Measurements from ENCODE around the gene MORF4L2. TPM values are rescaled to one million over a fixed set of nuclear protein-coding genes. Genes with fewer than 3 reads are reported as not detected.

Gene MORF4L2, protein sequence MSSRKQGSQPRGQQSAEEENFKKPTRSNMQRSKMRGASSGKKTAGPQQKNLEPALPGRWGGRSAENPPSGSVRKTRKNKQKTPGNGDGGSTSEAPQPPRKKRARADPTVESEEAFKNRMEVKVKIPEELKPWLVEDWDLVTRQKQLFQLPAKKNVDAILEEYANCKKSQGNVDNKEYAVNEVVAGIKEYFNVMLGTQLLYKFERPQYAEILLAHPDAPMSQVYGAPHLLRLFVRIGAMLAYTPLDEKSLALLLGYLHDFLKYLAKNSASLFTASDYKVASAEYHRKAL
- total RNA-seq: 100 to 1,000 TPM; 154 to 171 TPM

DNA sequence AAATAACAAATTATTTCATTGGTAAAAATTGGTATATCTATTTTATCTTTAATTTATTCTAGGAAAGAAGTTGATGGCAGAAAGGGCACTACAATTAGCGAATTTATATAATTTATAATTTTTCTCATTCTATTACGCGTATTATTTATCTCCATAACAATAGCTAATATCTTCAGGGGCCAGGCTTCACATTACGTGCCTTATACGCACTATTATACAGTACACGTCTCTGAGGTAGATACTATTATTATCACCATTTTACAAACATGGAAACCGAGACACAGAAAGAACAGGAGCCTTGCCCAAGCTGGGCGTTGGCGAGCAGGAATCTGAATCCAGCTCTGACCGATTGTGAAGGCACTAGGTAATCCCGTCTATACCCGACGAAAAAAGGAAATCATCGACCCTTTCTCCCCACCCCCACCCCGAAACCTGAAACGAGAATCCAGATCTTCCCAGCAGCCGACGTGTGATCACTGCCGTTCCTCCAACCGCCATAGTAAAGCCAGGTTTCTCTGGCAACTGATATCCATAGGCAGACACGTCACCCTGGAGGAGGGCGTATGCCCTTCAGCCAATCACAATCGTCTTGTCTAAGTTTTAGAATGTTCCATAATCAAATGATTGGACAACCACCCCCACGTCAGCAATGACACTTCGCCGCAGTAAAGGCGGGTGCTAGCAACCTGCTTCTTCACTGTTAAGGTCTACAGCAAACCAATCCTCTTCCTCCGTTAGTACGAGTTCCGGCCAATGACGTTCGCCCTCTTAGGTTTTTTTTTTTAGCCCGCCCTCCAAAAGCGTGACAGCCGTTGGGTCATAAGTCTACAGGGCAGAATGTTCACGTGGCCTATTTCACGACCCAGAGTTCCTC, at the start of gene MORF4L2:
Gene MORF4L2 (minus strand): TSS at position 501 of the 874 bp plus-strand sequence. CDS start 9,672 bp downstream, outside the sequence.
- Mint-ChIP-seq H3K27me3 (ENCODE audit: low read depth) (peaks cover 6% of the 10 kb centered on the region), H3K36me3 (ENCODE audit: insufficient read depth in 2 of 2) (peaks cover 4 to 7% of the 10 kb centered on the region in 2 donors), H3K4me1 (ENCODE audit: low read depth) (peaks cover 6% of the 10 kb centered on the region), H3K9me3 (no peaks in the 10 kb centered on the region), H3K27ac (peak within 1 kb of the TSS; percentile 82), H3K4me3 (peak within 1 kb of the TSS in 1 of 2 donors; percentile 81)
- peak; percentile 91 to 93 for ATAC-seq (replicated peaks in 1 of 2)
- DNase-seq: peak; percentile 80 to 87

GRCh38 chrX:103734125-103734760, 47.7 kb upstream of the MORF4L2 start:
- Mint-ChIP-seq H3K4me1 (ENCODE audit: low read depth) (peaks cover 7% of the 10 kb centered on the region), H3K9me3 (no peaks in the 10 kb centered on the region), H3K4me3 (no peak overlapping the region), H3K27me3 (ENCODE audit: low read depth) (peaks cover 59% of the 10 kb centered on the region), H3K36me3 (ENCODE audit: insufficient read depth in 2 of 2) (no peaks in the 10 kb centered on the region), H3K27ac (no peak overlapping the region)
- peak; percentile 81 to 90 for ATAC-seq (replicated peaks in 1 of 2)
- DNase-seq: peak; percentile 2 to 3

- Mint-ChIP-seq H3K9me3 (no peaks in the 10 kb centered on the region), H3K4me1 (ENCODE audit: low read depth) (peaks cover 7% of the 10 kb centered on the region), H3K27me3 (ENCODE audit: low read depth) (peaks cover 62% of the 10 kb centered on the region), H3K27ac (no peak overlapping the region), H3K36me3 (ENCODE audit: insufficient read depth in 2 of 2) (no peaks in the 10 kb centered on the region), H3K4me3 (no peak overlapping the region)
- ATAC-seq (replicated peaks in 1 of 2) (no peak), DNase-seq (no peak)
These were observed 46.5 kb upstream of the MORF4L2 start for GRCh38 chrX:103733017-103733416.

GRCh38 chrX:103730796-103731493, 44.4 kb upstream of the MORF4L2 start:
- ATAC-seq (replicated peaks in 1 of 2) (no peak), DNase-seq (no peak)
- peaks cover 48% of the 10 kb centered on the region for H3K27me3 Mint-ChIP-seq (ENCODE audit: low read depth)
- no peaks in the 10 kb centered on the region for H3K36me3 Mint-ChIP-seq (ENCODE audit: insufficient read depth in 2 of 2)
- H3K9me3 Mint-ChIP-seq: no peaks in the 10 kb centered on the region
- H3K4me1 Mint-ChIP-seq (ENCODE audit: low read depth): peaks cover 7% of the 10 kb centered on the region
- no peak overlapping the region for H3K4me3 Mint-ChIP-seq
- no peak overlapping the region for H3K27ac Mint-ChIP-seq

DNA sequence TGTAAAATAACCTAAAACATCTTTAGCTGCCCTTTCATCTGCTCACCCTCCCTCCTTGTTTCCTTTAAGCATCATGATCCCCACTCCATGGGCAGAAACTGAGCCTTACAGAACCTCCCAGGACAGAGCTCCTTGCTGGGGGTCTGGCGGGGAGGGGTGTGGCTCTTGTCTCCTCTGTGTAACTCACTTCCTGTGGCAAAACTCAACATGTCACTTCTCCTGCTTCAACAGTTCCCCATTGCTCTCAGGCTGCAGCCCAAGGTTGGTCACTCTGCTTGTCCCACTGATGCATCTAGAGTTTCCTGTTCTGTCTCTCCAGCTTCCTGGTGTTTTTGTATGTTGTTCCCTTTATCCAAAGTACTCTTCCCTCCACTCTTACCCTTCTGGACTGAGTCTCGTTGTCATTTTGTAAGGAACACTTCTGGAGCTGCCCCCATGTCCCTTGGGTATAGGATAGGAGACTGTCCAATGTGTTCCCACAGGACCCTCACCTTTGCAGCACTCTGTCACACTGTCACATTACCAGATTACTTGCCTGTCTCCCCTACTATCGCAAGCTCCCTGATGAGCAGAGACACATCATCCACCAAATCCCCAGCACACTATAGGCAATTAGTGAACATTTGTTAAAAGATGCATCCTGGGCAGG, 43.8 kb upstream of the MORF4L2 start:
- Mint-ChIP-seq H3K27me3 (ENCODE audit: low read depth) (peaks cover 48% of the 10 kb centered on the region), H3K4me1 (ENCODE audit: low read depth) (peaks cover 7% of the 10 kb centered on the region), H3K9me3 (no peaks in the 10 kb centered on the region), H3K36me3 (ENCODE audit: insufficient read depth in 2 of 2) (no peaks in the 10 kb centered on the region), H3K27ac (no peak overlapping the region), H3K4me3 (no peak overlapping the region)
- ATAC-seq (replicated peaks in 1 of 2): no peak
- DNase-seq: no peak

- Mint-ChIP-seq H3K4me1 (ENCODE audit: low read depth) (peaks cover under 1% of the 10 kb centered on the region), H3K9me3 (no peaks in the 10 kb centered on the region), H3K27me3 (ENCODE audit: low read depth) (peaks cover 39% of the 10 kb centered on the region), H3K36me3 (ENCODE audit: insufficient read depth in 2 of 2) (no peaks in the 10 kb centered on the region), H3K4me3 (no peak overlapping the region), H3K27ac (no peak overlapping the region)
- DNase-seq: no peak
- ATAC-seq (replicated peaks in 1 of 2): no peak
These were observed 42.5 kb upstream of the MORF4L2 start for GRCh38 chrX:103729015-103729414.

- Mint-ChIP-seq H3K27ac (no peak overlapping the region), H3K9me3 (no peaks in the 10 kb centered on the region), H3K4me3 (no peak overlapping the region), H3K4me1 (ENCODE audit: low read depth) (no peaks in the 10 kb centered on the region), H3K27me3 (ENCODE audit: low read depth) (peaks cover 35% of the 10 kb centered on the region), H3K36me3 (ENCODE audit: insufficient read depth in 2 of 2) (no peaks in the 10 kb centered on the region)
- no peak for ATAC-seq (replicated peaks in 1 of 2)
- DNase-seq: no peak
These were observed 40.6 kb upstream of the MORF4L2 start for GRCh38 chrX:103727115-103727514.

- no peak overlapping the region for H3K4me3 Mint-ChIP-seq
- no peaks in the 10 kb centered on the region for H3K9me3 Mint-ChIP-seq
- no peaks in the 10 kb centered on the region for H3K4me1 Mint-ChIP-seq (ENCODE audit: low read depth)
- DNase-seq (no peak), ATAC-seq (replicated peaks in 1 of 2) (no peak)
- H3K27ac Mint-ChIP-seq: no peak overlapping the region
- H3K27me3 Mint-ChIP-seq (ENCODE audit: low read depth): peaks cover 35% of the 10 kb centered on the region
- no peaks in the 10 kb centered on the region for H3K36me3 Mint-ChIP-seq (ENCODE audit: insufficient read depth in 2 of 2)
These were observed 40.0 kb upstream of the MORF4L2 start for GRCh38 chrX:103726477-103726876.

DNA sequence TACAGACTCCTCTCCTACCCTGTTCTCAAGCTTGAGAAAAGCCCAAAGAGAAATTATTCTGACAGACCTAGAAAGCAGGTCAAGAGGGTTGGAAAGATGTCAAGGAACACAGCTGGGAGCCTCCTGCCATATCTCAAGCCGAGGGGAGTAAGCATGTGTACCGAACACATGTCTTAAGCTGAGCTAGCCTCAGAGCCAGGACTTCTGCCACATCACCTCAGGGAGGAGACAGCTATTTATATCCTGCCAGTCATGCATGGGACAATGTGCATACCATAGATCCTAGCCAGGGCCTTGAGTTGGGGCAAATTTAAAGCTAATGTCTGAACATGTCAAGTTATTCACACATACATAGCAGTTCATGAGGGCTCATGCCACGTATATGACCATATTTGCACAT, 36.0 kb upstream of the MORF4L2 start:
- Mint-ChIP-seq H3K36me3 (ENCODE audit: insufficient read depth in 2 of 2) (no peaks in the 10 kb centered on the region), H3K9me3 (no peaks in the 10 kb centered on the region), H3K4me1 (ENCODE audit: low read depth) (no peaks in the 10 kb centered on the region), H3K27me3 (ENCODE audit: low read depth) (peaks cover 25% of the 10 kb centered on the region), H3K27ac (no peak overlapping the region), H3K4me3 (no peak overlapping the region)
- DNase-seq: no peak
- no peak for ATAC-seq (replicated peaks in 1 of 2)

DNA sequence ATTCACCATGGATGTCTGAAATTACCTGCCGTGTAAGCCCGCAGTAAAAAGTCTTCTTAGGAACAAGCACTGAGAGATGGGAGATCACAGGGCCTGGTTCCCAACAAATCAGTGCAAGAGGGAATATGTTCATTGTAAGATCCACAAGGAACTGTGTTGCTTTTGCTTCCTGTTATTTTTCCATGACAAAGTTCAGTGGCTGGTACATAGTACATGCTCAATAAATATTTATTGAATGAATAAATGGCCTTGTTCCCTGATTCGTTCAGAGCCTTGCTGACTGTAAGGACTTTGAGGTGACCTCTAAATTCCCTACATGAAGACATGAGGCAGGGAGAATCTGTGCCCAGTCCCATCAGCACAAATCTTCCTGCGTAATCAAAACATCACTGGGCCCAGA, 31.6 kb upstream of the MORF4L2 start:
- Mint-ChIP-seq H3K9me3 (no peaks in the 10 kb centered on the region), H3K27ac (no peak overlapping the region), H3K36me3 (ENCODE audit: insufficient read depth in 2 of 2) (no peaks in the 10 kb centered on the region), H3K27me3 (ENCODE audit: low read depth) (peaks cover 25% of the 10 kb centered on the region), H3K4me1 (ENCODE audit: low read depth) (no peaks in the 10 kb centered on the region), H3K4me3 (no peak overlapping the region)
- no peak for ATAC-seq (replicated peaks in 1 of 2)
- DNase-seq: no peak

- Mint-ChIP-seq H3K9me3 (no peaks in the 10 kb centered on the region), H3K4me3 (no peak overlapping the region), H3K36me3 (ENCODE audit: insufficient read depth in 2 of 2) (no peaks in the 10 kb centered on the region), H3K27ac (no peak overlapping the region), H3K27me3 (ENCODE audit: low read depth) (peaks cover 20% of the 10 kb centered on the region), H3K4me1 (ENCODE audit: low read depth) (no peaks in the 10 kb centered on the region)
- DNase-seq (no peak), ATAC-seq (replicated peaks in 1 of 2) (no peak)
These were observed 30.5 kb upstream of the MORF4L2 start for GRCh38 chrX:103716962-103717361.

GRCh38 chrX:103710609-103711008, 24.1 kb upstream of the MORF4L2 start, which contains the start of gene TMEM31:
Gene TMEM31, plus strand, starts transcription at chrX:103710909. Its CDS starts 1,350 bp downstream, at chrX:103712259.
- H3K4me3 Mint-ChIP-seq: no peak within 1 kb of the TSS
- ATAC-seq (replicated peaks in 1 of 2) (no peak), DNase-seq (no peak)
- H3K27me3 Mint-ChIP-seq (ENCODE audit: low read depth): peaks cover 46% of the 10 kb centered on the region
- no peaks in the 10 kb centered on the region for H3K4me1 Mint-ChIP-seq (ENCODE audit: low read depth)
- H3K9me3 Mint-ChIP-seq: no peaks in the 10 kb centered on the region
- no peaks in the 10 kb centered on the region for H3K36me3 Mint-ChIP-seq (ENCODE audit: insufficient read depth in 2 of 2)
- H3K27ac Mint-ChIP-seq: no peak within 1 kb of the TSS
